SJSA1 (cell line): ENCODE measurements around the gene KIAA0040. TPM values are rescaled to one million over a fixed set of nuclear protein-coding genes. Genes with fewer than 3 reads are reported as not detected.

Source experiments
- DNase-seq, 2 experiments: peaks; one replicate each; pipeline ENCODE4 v3.0.0-alpha.2; 2015 to 2020; ENCODE audit warnings: low spot score in 2 of 2, low read depth in 1 of 2
- H3K27ac ChIP-seq: fragments of 250-450 bp; sonication (Bioruptor Pico); 2 replicates; pipeline ENCODE4 v1.5.1; 2020; ENCODE audit warnings: mild to moderate bottlenecking, moderate library complexity
- H3K27me3 ChIP-seq: fragments of 250-450 bp; sonication (Bioruptor Pico); replicated peaks from 2 replicates; pipeline ENCODE4 v1.5.1; 2020; ENCODE audit warnings: mild to moderate bottlenecking, moderate library complexity
- H3K36me3 ChIP-seq: fragments of 250-450 bp; sonication (Bioruptor Pico); 2 replicates; pipeline ENCODE4 v1.5.1; 2020; ENCODE audit warnings: mild to moderate bottlenecking
- H3K4me1 ChIP-seq: fragments of 250-450 bp; sonication (Bioruptor Pico); replicated peaks from 2 replicates; pipeline ENCODE4 v1.6.1; 2021; ENCODE audit warnings: mild to moderate bottlenecking
- H3K4me3 ChIP-seq: fragments of 250-450 bp; sonication (Bioruptor Pico); 2 replicates; pipeline ENCODE4 v1.5.1; 2020; ENCODE audit warnings: mild to moderate bottlenecking
- H3K9me3 ChIP-seq: fragments of 250-450 bp; sonication (Bioruptor Pico); replicated peaks from 2 replicates; pipeline ENCODE4 v1.5.1; 2020; ENCODE audit warnings: mild to moderate bottlenecking
- total RNA-seq: library from RNA; depleted of rRNA; stranded (reverse); fragments of >200 nt; shearing (Covaris generic); gene quantifications from 2 replicates; pipeline ENCODE4 v1.2.3, GENCODE V29; 2014

Gene KIAA0040
- total RNA-seq, 1 experiment from 2014 or later: 14.5 TPM

- no peak for DNase-seq
- H3K4me1 ChIP-seq: peaks cover 19% of the 10 kb centered on the region
- H3K27me3 ChIP-seq: no peaks in the 10 kb centered on the region
- H3K36me3 ChIP-seq: no peaks in the 10 kb centered on the region
- no peak overlapping the region for H3K4me3 ChIP-seq
- no peaks in the 10 kb centered on the region for H3K9me3 ChIP-seq
- H3K27ac ChIP-seq: no peak overlapping the region
Observed at GRCh38 chr1:175172503-175172902, 20.1 kb downstream of the KIAA0040 start.

GRCh38 chr1:175171036-175171913 lies 21.3 kb downstream of the KIAA0040 start:
- no peak overlapping the region for H3K4me3 ChIP-seq
- no peak overlapping the region for H3K27ac ChIP-seq
- H3K9me3 ChIP-seq: no peaks in the 10 kb centered on the region
- no peaks in the 10 kb centered on the region for H3K36me3 ChIP-seq
- no peaks in the 10 kb centered on the region for H3K27me3 ChIP-seq
- H3K4me1 ChIP-seq: peaks cover 19% of the 10 kb centered on the region
- DNase-seq: no peak

GRCh38 chr1:175169286-175170018 lies 23.1 kb downstream of the KIAA0040 start:
- Histone ChIP-seq H3K4me3 (no peak overlapping the region), H3K36me3 (no peaks in the 10 kb centered on the region), H3K9me3 (no peaks in the 10 kb centered on the region), H3K4me1 (peaks cover 19% of the 10 kb centered on the region), H3K27me3 (no peaks in the 10 kb centered on the region), H3K27ac (peak overlapping the region; percentile 52)
- DNase-seq: peak; percentile 52 to 82

- no peaks in the 10 kb centered on the region for H3K9me3 ChIP-seq
- no peak overlapping the region for H3K4me3 ChIP-seq
- H3K27ac ChIP-seq: peak overlapping the region; percentile 52; the same call in 1 of the 2 replicates
- peaks cover 19% of the 10 kb centered on the region for H3K4me1 ChIP-seq
- no peaks in the 10 kb centered on the region for H3K27me3 ChIP-seq
- H3K36me3 ChIP-seq: no peaks in the 10 kb centered on the region
- no peak for DNase-seq
Observed at GRCh38 chr1:175168782-175169181, 23.8 kb downstream of the KIAA0040 start.

GRCh38 chr1:175167861-175168260 lies 24.7 kb downstream of the KIAA0040 start:
- Histone ChIP-seq H3K9me3 (no peaks in the 10 kb centered on the region), H3K4me1 (peaks cover 19% of the 10 kb centered on the region), H3K27ac (no peak overlapping the region), H3K27me3 (no peaks in the 10 kb centered on the region), H3K36me3 (no peaks in the 10 kb centered on the region), H3K4me3 (no peak overlapping the region)
- no peak for DNase-seq

GRCh38 chr1:175166746-175167145 lies 25.8 kb downstream of the KIAA0040 start:
- Histone ChIP-seq H3K27ac (no peak overlapping the region), H3K4me1 (peaks cover 19% of the 10 kb centered on the region), H3K9me3 (no peaks in the 10 kb centered on the region), H3K4me3 (no peak overlapping the region), H3K36me3 (no peaks in the 10 kb centered on the region), H3K27me3 (no peaks in the 10 kb centered on the region)
- DNase-seq: no peak

GRCh38 chr1:175164751-175165150 lies 27.8 kb downstream of the KIAA0040 start:
- Histone ChIP-seq H3K4me1 (peaks cover 12% of the 10 kb centered on the region), H3K27me3 (no peaks in the 10 kb centered on the region), H3K9me3 (no peaks in the 10 kb centered on the region), H3K27ac (no peak overlapping the region), H3K4me3 (no peak overlapping the region), H3K36me3 (peaks cover 5% of the 10 kb centered on the region)
- DNase-seq: no peak

GRCh38 chr1:175163702-175164101 lies 28.9 kb downstream of the KIAA0040 start:
- no peak for DNase-seq
- no peak overlapping the region for H3K27ac ChIP-seq
- H3K27me3 ChIP-seq: no peaks in the 10 kb centered on the region
- no peak overlapping the region for H3K4me3 ChIP-seq
- peaks cover 5% of the 10 kb centered on the region for H3K36me3 ChIP-seq
- H3K9me3 ChIP-seq: no peaks in the 10 kb centered on the region
- H3K4me1 ChIP-seq: peaks cover 1% of the 10 kb centered on the region

GRCh38 chr1:175162955-175163354 lies 29.6 kb downstream of the KIAA0040 start:
- no peak for DNase-seq
- H3K9me3 ChIP-seq: no peaks in the 10 kb centered on the region
- peaks cover 5% of the 10 kb centered on the region for H3K36me3 ChIP-seq
- no peak overlapping the region for H3K4me3 ChIP-seq
- peaks cover 4% of the 10 kb centered on the region for H3K4me1 ChIP-seq
- H3K27me3 ChIP-seq: no peaks in the 10 kb centered on the region
- no peak overlapping the region for H3K27ac ChIP-seq

- Histone ChIP-seq H3K4me1 (peaks cover 4% of the 10 kb centered on the region), H3K9me3 (no peaks in the 10 kb centered on the region), H3K36me3 (peaks cover 5% of the 10 kb centered on the region), H3K27me3 (0 out of 2 replicates have a peak, but pooled peaks cover 3% of the 10 kb centered on the region), H3K4me3 (no peak overlapping the region), H3K27ac (no peak overlapping the region)
- DNase-seq: no peak
Observed at GRCh38 chr1:175158170-175158591, 34.4 kb downstream of the KIAA0040 start.

GRCh38 chr1:175157200-175157599 lies 35.4 kb downstream of the KIAA0040 start:
- H3K27me3 ChIP-seq: 0 out of 2 replicates have a peak, but pooled peaks cover 3% of the 10 kb centered on the region
- no peak for DNase-seq

GRCh38 chr1:175155936-175156335 lies 36.6 kb downstream of the KIAA0040 start:
- Histone ChIP-seq H3K36me3 (peaks cover 5% of the 10 kb centered on the region), H3K4me1 (peaks cover 4% of the 10 kb centered on the region), H3K27ac (no peak overlapping the region), H3K9me3 (no peaks in the 10 kb centered on the region), H3K27me3 (0 out of 2 replicates have a peak, but pooled peaks cover 3% of the 10 kb centered on the region), H3K4me3 (no peak overlapping the region)
- no peak for DNase-seq

More at GRCh38 chr1:175157200-175157599, 35.4 kb downstream of the KIAA0040 start:
- Histone ChIP-seq H3K36me3 (peaks cover 5% of the 10 kb centered on the region), H3K9me3 (no peaks in the 10 kb centered on the region), H3K27ac (no peak overlapping the region), H3K4me1 (peaks cover 4% of the 10 kb centered on the region), H3K4me3 (no peak overlapping the region)

- no peak for DNase-seq
- Histone ChIP-seq H3K9me3 (no peaks in the 10 kb centered on the region), H3K27ac (no peak overlapping the region), H3K4me3 (no peak overlapping the region), H3K36me3 (peaks cover 5% of the 10 kb centered on the region), H3K4me1 (peaks cover 8% of the 10 kb centered on the region), H3K27me3 (0 out of 2 replicates have a peak, but pooled peaks cover 3% of the 10 kb centered on the region)
Observed at GRCh38 chr1:175155473-175155856, 37.1 kb downstream of the KIAA0040 start.
